Measurements from ENCODE around the gene EVL.
"Not testable (repeated sequence)": the region's sequence is repeated elsewhere in the genome, so short reads cannot be mapped to it uniquely, and the experiment has no call there.

EVL gene

GRCh38 chr14:100178691-100179090 lies 113.5 kb downstream of the EVL start:
- Mint-ChIP-seq H3K4me3 (no peak overlapping the region), H3K9me3 (no peaks in the 10 kb centered on the region), H3K27me3 (peaks cover 2% of the 10 kb centered on the region), H3K4me1 (no peaks in the 10 kb centered on the region), H3K27ac (peak overlapping the region in 1 of 2 donors; percentile 36)
- ATAC-seq (no peak), DNase-seq (no peak)

- not testable (repeated sequence) for H3K9me3 Mint-ChIP-seq, H3K27me3 Mint-ChIP-seq, DNase-seq
These were observed 115.4 kb downstream of the EVL start for GRCh38 chr14:100180671-100181070.

GRCh38 chr14:100181876-100182551 lies 116.8 kb downstream of the EVL start:
- not testable (repeated sequence) for DNase-seq, H3K4me1 Mint-ChIP-seq, H3K4me3 Mint-ChIP-seq, H3K9me3 Mint-ChIP-seq, ATAC-seq, H3K27me3 Mint-ChIP-seq
- H3K27ac Mint-ChIP-seq: peak overlapping the region in 1 of 2 donors; percentile 28

More at GRCh38 chr14:100180671-100181070, 115.4 kb downstream of the EVL start:
- not testable (repeated sequence) for ATAC-seq, H3K4me3 Mint-ChIP-seq, H3K4me1 Mint-ChIP-seq, H3K27ac Mint-ChIP-seq

DNA sequence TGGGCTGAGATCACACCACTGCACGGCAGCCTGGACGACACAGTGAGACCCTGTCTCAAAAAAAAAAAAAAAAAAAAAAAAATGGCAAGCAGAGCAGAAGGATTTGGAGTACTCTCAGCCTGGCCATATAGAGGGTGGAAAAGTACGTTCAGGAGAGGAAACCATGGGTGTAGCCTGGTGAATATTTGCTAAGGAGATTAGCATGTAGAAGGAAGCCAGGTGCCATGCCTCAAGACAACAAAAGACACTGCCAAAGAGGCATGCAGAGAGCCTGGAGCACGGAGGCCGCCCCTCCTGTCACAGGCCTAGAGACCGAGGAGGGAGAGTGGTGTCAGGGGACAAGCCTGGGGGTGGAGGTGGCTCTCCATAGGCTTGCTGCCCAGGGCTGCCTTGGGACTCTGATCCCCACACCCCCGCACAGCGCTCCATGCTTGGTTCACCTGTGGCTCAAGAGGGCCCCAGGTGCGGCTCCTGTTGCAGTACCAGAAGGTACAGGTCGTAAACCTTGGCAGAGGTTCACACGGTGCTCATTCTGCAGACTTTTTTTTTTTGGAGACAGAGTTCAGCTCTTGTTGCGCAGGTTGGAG lies 122.1 kb downstream of the EVL start:
- Mint-ChIP-seq H3K4me3 (no peak overlapping the region), H3K4me1 (peaks cover 7% of the 10 kb centered on the region), H3K27ac (no peak overlapping the region), H3K27me3 (no peaks in the 10 kb centered on the region), H3K9me3 (no peaks in the 10 kb centered on the region)
- DNase-seq (no peak), ATAC-seq (no peak)

GRCh38 chr14:100188392-100189030 lies 123.3 kb downstream of the EVL start:
- no peaks in the 10 kb centered on the region for H3K9me3 Mint-ChIP-seq
- peaks cover 13% of the 10 kb centered on the region for H3K4me1 Mint-ChIP-seq
- ATAC-seq: no peak
- no peak overlapping the region for H3K4me3 Mint-ChIP-seq
- no peak for DNase-seq
- H3K27me3 Mint-ChIP-seq: no peaks in the 10 kb centered on the region
- peak overlapping the region in 1 of 2 donors; percentile 57 for H3K27ac Mint-ChIP-seq

- no peak overlapping the region for H3K4me3 Mint-ChIP-seq
- H3K27ac Mint-ChIP-seq: peak overlapping the region in 1 of 2 donors; percentile 52
- DNase-seq (no peak), ATAC-seq (no peak)
- no peaks in the 10 kb centered on the region for H3K9me3 Mint-ChIP-seq
- no peaks in the 10 kb centered on the region for H3K27me3 Mint-ChIP-seq
- peaks cover 23% of the 10 kb centered on the region for H3K4me1 Mint-ChIP-seq
These were observed 124.9 kb downstream of the EVL start for GRCh38 chr14:100190126-100190525.

- no peak for ATAC-seq
- Mint-ChIP-seq H3K27ac (peak overlapping the region in 1 of 2 donors; percentile 96), H3K9me3 (no peaks in the 10 kb centered on the region), H3K4me3 (peak overlapping the region; percentile 75 to 78), H3K27me3 (no peaks in the 10 kb centered on the region), H3K4me1 (peaks cover 20% of the 10 kb centered on the region)
- DNase-seq: no peak
These were observed 126.5 kb downstream of the EVL start for GRCh38 chr14:100191584-100192249.

DNA sequence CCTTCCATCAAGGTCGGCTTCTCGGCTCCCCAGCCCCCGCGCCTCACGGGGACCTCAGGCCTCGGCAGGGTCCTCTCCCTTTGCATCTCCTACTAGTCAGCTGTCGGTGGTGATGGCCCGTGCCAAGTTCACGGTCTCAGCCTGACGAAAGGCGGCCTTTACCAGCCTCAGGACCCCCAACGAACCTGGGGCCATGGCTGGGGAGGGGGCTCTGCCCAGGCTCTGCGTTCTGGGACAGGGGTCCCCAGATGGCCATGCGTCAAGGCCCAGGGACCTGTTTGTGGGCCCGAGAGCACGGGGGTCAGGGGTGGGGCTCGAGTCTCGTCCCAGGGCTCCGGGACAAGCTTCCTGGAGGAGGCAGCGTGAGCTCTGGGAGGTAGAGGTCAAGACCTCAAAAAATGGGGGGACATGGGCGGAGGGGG lies 127.0 kb downstream of the EVL start:
- H3K27me3 Mint-ChIP-seq: no peaks in the 10 kb centered on the region
- peak overlapping the region; percentile 96 to 97 for H3K27ac Mint-ChIP-seq
- peak overlapping the region; percentile 75 to 78 for H3K4me3 Mint-ChIP-seq
- peaks cover 20% of the 10 kb centered on the region for H3K4me1 Mint-ChIP-seq
- ATAC-seq (peak; percentile 0), DNase-seq (peak in 1 of 2 donors; percentile 41)
- no peaks in the 10 kb centered on the region for H3K9me3 Mint-ChIP-seq

DNA sequence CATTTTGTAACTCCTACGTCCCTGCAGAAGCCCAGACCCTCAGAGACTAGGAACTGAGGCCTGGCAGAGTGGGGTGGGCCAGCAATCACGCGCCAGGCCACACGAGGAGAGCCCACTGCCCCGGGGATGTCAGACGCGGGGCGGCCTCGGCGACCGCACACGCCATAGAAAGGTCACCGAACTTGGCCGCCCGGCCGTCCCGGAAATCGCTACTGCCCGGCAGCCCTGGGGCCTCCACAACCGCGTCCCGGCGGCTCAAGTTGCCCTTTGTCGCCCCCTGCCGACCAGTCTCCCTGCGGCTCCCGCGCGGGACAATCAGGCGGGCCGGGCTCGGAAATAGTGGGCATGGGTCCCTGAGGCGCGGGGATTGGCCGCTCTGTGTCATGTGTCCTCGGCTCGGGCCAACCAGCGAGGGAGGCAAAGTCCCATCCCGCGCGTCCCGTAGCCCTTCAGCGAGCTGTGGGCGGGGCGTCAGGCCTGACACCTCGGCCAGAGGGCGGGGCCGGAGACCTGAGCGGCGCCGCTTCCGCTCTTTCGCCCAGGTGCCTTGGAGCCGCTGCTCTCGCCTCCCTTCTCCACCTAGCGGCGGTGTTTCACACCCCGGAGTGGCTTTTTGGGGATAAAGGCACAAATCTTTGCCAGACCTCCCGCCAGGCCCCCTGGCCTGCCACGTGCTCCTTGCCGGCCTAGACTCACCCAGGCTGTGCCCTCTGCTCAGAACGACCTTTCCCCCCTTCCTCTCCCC lies 127.6 kb downstream of the EVL start:
- Mint-ChIP-seq H3K4me1 (peaks cover 20% of the 10 kb centered on the region), H3K4me3 (peak overlapping the region; percentile 75 to 79), H3K27me3 (no peaks in the 10 kb centered on the region), H3K27ac (peak overlapping the region; percentile 96 to 97), H3K9me3 (no peaks in the 10 kb centered on the region)
- DNase-seq (peak; percentile 100), ATAC-seq (peak; percentile 99)
